GM12891 (cell line): ENCODE measurements around the gene EMILIN2.

Experiments used
- DNase-seq: peaks from one replicate; pipeline ENCODE4 v3.0.0; 2011; ENCODE audit warnings: low spot score; ENCODE audit not compliant: insufficient read length
- FAIRE-seq: peaks from 2 replicates; lab custom pipeline; 2011; peaks lifted over from hg19 to GRCh38; lab: Jason Lieb, UNC
- PAX5 ChIP-seq: IDR thresholded peaks from 2 replicates; pipeline ENCODE4 v1.6.1; 2011; ENCODE audit warnings: low read length, moderate library complexity, mild to moderate bottlenecking; ENCODE audit not compliant: insufficient read depth, severe bottlenecking
- POLR2A ChIP-seq: IDR thresholded peaks from 2 replicates; pipeline ENCODE4 v1.6.1; 2011; ENCODE audit warnings: low read depth, low read length, control low read depth
- POLR2AphosphoS5 ChIP-seq: IDR thresholded peaks from 2 replicates; pipeline ENCODE4 v1.6.1; 2011; ENCODE audit warnings: low read depth, low read length, control low read depth
- POU2F2 ChIP-seq: IDR thresholded peaks from 2 replicates; pipeline ENCODE4 v1.6.1; 2011; ENCODE audit warnings: low read depth, mild to moderate bottlenecking, control low read depth, low read length, moderate library complexity
- SPI1 ChIP-seq: IDR thresholded peaks from 2 replicates; pipeline ENCODE4 v1.6.1; 2011; ENCODE audit warnings: low read depth, low read length, control low read depth
- TAF1 ChIP-seq: IDR thresholded peaks from 2 replicates; pipeline ENCODE4 v1.6.1; 2011; ENCODE audit warnings: low read depth, low read length, control low read depth

The EMILIN2 gene

DNA sequence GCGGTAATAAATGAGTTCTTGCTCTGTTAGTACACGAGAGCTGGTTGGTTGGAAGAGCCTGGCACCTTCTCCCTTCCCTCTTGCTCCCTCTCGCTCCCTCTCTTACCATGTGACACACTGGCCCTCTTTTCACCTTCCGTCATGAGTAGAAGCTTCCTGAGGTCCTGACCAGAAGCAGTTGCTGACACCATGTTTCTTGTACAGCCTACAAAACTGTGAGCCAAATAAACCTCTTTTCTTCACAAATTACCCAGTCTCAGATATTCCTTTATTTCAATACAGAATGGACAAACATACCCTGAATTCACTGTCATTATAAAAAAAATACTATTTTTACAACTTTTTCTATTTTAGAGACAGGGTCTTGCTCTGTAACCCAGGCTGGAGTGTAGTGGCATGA lies 40.7 kb downstream of the EMILIN2 start:
- FAIRE-seq (no peak), DNase-seq (no peak)
- TF ChIP-seq POLR2A: no peak
- no peak for TF ChIP-seq POU2F2
- TF ChIP-seq SPI1: no peak
- TF ChIP-seq TAF1: no peak
- no peak for TF ChIP-seq PAX5
- TF ChIP-seq POLR2AphosphoS5: no peak

DNA sequence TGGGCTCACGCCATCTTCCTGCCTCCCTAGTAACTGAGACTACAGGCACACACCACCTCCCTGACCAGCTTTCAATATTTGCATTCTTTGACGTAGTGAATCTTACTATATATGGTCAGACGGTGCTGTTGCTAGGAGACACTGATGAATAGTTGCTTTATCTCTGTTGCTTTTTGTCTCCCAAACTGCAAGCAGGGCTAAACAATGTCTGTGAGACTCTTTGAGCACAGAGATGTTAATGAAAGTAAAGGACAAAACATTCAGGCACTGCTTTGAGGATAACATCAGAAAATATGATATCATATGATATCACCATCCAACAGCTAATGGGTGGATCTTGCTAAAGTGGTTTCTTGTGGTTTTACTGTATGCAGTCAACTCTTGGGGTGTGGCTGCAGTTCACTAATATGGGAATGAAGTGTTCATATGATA lies 43.0 kb downstream of the EMILIN2 start:
- TF ChIP-seq POLR2AphosphoS5: no peak
- TF ChIP-seq POLR2A: no peak
- no peak for TF ChIP-seq SPI1
- no peak for TF ChIP-seq PAX5
- TF ChIP-seq POU2F2: no peak
- no peak for TF ChIP-seq TAF1
- DNase-seq (no peak), FAIRE-seq (no peak)

DNA sequence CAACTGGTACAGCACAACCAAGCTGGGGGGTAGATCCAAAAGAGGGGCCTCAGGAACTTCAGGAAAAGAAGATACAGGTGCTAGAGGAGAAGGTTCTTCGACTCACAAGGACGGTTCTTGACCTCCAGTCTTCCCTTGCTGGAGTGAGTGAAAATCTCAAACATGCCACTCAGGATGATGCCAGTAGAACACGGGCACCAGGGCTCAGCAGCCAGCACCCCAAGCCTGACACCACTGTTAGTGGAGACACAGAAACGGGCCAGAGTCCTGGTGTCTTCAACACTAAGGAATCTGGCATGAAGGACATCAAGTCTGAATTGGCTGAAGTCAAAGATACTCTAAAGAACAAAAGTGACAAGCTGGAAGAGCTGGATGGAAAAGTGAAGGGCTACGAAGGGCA lies 43.8 kb downstream of the EMILIN2 start:
- no peak for TF ChIP-seq PAX5
- no peak for TF ChIP-seq POLR2A
- no peak for TF ChIP-seq POLR2AphosphoS5
- no peak for TF ChIP-seq POU2F2
- no peak for TF ChIP-seq TAF1
- TF ChIP-seq SPI1: no peak
- FAIRE-seq (no peak), DNase-seq (no peak)

DNA sequence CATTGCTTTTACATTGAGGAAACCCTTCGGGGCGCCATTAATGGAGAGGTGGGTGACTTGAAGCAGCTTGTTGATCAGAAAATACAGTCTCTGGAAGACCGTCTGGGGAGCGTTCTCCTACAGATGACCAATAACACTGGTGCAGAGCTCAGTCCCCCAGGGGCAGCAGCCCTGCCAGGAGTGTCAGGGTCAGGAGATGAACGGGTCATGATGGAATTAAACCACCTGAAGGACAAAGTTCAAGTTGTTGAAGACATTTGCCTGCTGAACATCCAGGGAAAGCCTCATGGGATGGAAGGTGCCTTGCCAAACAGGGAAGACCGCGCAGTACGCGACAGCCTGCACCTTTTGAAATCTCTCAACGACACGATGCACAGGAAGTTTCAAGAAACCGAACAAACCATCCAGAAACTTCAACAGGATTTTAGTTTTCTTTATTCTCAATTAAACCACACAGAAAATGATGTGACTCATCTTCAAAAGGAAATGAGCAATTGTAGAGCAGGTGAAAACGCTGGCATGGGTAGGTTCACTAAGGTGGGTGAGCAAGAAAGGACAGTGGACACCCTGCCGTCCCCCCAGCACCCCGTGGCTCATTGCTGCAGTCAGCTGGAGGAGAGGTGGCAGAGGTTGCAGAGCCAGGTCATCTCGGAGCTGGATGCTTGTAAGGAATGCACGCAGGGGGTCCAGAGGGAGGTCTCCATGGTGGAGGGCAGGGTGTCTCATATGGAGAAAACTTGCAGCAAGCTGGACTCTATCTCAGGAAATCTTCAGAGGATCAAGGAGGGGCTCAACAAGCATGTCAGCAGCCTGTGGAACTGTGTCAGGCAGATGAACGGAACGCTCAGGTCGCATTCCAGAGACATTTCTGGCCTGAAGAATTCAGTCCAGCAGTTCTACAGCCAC lies 45.0 kb downstream of the EMILIN2 start:
- DNase-seq (no peak), FAIRE-seq (no peak)
- TF ChIP-seq TAF1: no peak
- TF ChIP-seq POLR2A: no peak
- no peak for TF ChIP-seq POU2F2
- TF ChIP-seq SPI1: no peak
- no peak for TF ChIP-seq PAX5
- TF ChIP-seq POLR2AphosphoS5: no peak

DNA sequence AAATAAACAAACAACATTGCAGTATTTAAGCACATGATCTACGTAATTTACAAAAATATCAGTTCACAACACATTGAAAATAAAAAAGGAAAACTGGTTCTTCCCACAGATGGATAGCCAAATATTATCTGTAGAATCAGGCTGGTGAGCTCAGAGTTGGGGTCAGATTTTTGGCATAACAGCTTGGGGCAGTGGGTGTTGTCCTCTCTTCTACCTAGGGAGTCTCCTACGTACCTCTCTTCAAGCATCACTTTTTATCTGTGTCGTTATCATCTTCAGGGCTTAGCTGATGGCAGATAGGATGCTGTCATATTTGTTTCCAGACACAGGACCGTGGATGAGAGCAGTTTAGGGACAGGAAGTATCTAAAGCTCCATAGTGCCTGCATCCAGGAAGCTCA lies 46.2 kb downstream of the EMILIN2 start:
- no peak for DNase-seq
- FAIRE-seq: no peak
- TF ChIP-seq SPI1 (no peak), POLR2A (no peak), PAX5 (no peak), TAF1 (no peak), POU2F2 (no peak), POLR2AphosphoS5 (no peak)

DNA sequence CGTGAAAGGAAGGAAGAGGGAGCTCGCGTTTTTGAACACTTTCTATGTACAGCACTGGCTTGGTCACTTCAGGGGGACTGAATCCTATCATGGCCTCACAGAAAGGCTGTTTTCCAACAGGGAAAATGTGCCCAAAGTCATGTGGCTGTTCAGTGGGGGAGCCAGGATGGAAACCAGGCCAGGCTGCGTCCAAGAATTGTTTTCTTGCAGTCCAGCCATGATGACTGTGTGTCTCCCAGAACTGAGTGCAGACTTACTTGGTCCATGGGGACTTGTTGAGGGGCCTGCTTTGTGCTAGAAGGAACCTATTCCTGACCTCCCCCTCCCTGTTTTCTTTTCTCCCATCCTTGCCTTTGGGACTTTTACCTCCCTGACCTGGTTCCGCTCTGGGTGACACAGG lies 46.9 kb downstream of the EMILIN2 start:
- TF ChIP-seq TAF1: no peak
- no peak for TF ChIP-seq POLR2A
- TF ChIP-seq POLR2AphosphoS5: no peak
- no peak for TF ChIP-seq SPI1
- no peak for TF ChIP-seq POU2F2
- TF ChIP-seq PAX5: no peak
- FAIRE-seq (no peak), DNase-seq (no peak)

DNA sequence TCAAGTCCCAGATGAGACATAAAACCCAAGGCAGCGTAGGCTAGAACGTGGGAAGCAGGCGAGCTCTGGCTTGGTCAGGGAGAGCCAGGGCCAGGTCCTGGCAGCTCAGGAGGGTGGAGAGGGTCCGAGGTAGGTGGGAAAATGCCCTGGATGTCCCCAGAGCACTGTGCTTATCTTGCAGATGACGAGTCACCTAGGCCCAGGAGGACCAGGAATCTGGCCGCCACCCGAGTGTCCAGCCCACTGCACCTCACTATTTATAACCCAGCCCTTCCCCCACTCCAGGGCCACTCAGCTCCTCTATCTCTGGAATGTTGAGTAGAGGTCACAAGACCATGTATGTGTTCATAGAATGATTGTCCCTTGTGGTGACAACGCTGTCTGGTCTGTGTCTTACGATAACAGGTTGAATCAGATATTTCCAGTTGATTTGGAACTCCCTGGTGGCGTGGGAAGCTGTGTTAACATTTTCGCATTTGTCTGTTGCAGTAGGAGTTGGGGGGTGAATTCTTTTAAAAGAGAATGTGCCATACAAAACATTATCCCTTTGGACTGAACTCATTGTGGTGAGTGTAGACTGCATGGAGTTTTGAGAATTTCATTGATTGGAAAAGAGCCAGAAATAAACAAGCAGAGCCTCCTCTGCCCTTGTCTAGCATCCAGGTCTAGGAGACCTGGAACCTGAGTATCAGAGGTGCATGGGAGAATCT lies 47.5 kb downstream of the EMILIN2 start:
- DNase-seq (no peak), FAIRE-seq (no peak)
- TF ChIP-seq POLR2A: no peak
- no peak for TF ChIP-seq POLR2AphosphoS5
- TF ChIP-seq SPI1: no peak
- no peak for TF ChIP-seq POU2F2
- no peak for TF ChIP-seq TAF1
- no peak for TF ChIP-seq PAX5

DNA sequence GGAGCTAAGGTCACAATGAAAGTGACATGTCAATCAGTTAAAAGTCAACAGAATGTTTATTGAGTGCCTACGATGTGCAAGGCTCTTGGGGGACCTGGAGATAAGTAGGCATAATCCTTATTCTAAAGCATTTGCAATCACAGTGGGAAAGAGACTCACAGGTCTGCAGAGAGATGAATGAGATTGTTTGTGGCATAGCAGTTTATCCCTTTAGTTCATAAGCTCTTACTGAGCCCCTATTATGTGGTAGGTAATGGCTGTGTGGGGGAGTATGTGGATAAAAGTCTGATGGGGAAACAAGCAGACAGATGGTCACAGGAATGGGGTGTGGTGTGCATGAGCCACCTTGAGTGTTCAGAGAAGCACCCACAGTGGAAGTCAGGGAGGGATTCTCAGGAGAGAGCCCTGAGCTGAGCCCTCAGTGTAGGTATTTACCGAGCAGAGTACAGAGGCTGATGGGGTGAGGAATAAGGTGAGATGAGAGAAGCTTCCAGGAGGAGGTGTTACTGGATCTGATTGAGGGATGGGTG lies 48.1 kb downstream of the EMILIN2 start:
- DNase-seq (no peak), FAIRE-seq (no peak)
- no peak for TF ChIP-seq POU2F2
- TF ChIP-seq POLR2A: no peak
- TF ChIP-seq TAF1: no peak
- no peak for TF ChIP-seq SPI1
- TF ChIP-seq POLR2AphosphoS5: no peak
- no peak for TF ChIP-seq PAX5

DNA sequence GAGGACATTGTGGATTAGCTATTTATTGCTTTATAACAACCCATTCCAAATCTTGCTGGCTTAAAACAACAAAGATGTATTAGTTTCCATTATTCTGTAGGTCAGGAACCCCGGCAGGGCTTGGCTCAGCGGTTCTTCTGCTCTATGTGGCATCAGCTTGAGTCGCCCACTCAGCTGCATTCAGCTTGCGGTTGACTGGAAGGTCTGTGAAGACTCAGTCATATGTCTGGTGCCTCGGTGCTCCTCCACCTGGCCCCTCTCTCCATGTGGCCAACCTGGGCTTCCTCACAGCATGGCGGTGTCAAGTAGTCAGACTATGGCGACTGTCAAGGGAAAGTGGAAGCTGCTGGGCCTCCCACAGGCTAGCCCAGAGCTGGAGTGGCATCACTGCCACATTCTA lies 48.6 kb downstream of the EMILIN2 start:
- FAIRE-seq (no peak), DNase-seq (no peak)
- TF ChIP-seq POLR2AphosphoS5 (no peak), POU2F2 (no peak), POLR2A (no peak), PAX5 (no peak), TAF1 (no peak), SPI1 (no peak)
